H1 (cell line): ENCODE results near the gene TUBB1. TPM values are rescaled to one million over a fixed set of nuclear protein-coding genes. Genes with fewer than 3 reads are reported as not detected.

Experiments used
- CTCF ChIA-PET: fragments of 300-600 bp; sonication (Branson Sonifier 250); formaldehyde crosslinking; loops from one replicate; lab custom pipeline; 2021; ENCODE audit not compliant: partially characterized antibody; lab: Charles Lee
- POLR2A ChIA-PET: fragments of 300-600 bp; sonication (Branson Sonifier 250); formaldehyde crosslinking; loops from one replicate; lab custom pipeline; 2021; ENCODE audit warnings: inconsistent platforms; ENCODE audit not compliant: partially characterized antibody; lab: Charles Lee
- DNase-seq, 2 experiments: peaks; one replicate each; pipeline versions ENCODE4 v3.0.0 to v3.0.0-alpha.2; 2010 to 2022; ENCODE audit warnings: low spot score in 2 of 2, low read depth in 1 of 2, mixed read lengths in 1 of 2
- FAIRE-seq: peaks from 2 replicates; lab custom pipeline; 2011; peaks lifted over from hg19 to GRCh38; lab: Jason Lieb, UNC
- H2AFZ ChIP-seq: 2 replicates; pipeline ENCODE4 v1.8.1; 2012; ENCODE audit warnings: low read length, inconsistent platforms
- H2AK5ac ChIP-seq: 2 replicates; pipeline ENCODE4 v1.6.1; 2013; ENCODE audit warnings: low read depth, low read length
- H2BK120ac ChIP-seq: replicated peaks from 2 replicates; pipeline ENCODE3; 2013; ENCODE audit warnings: low read depth, low read length, inconsistent platforms
- H2BK12ac ChIP-seq: 2 replicates; pipeline ENCODE4 v1.6.1; 2013; ENCODE audit warnings: low read depth, low read length
- H2BK15ac ChIP-seq: 2 replicates; pipeline ENCODE4 v1.6.1; 2013; ENCODE audit warnings: low read length
- H2BK20ac ChIP-seq: 2 replicates; pipeline ENCODE4 v1.6.1; 2013; ENCODE audit warnings: low read length
- H2BK5ac ChIP-seq: 2 replicates; pipeline ENCODE4 v1.6.1; 2013; ENCODE audit warnings: low read depth, low read length
- H3K14ac ChIP-seq: 2 replicates; pipeline ENCODE4 v1.6.1; 2013; ENCODE audit warnings: inconsistent platforms; ENCODE audit not compliant: insufficient read length
- H3K18ac ChIP-seq: 2 replicates; pipeline ENCODE4 v1.6.1; 2013; ENCODE audit warnings: low read length; ENCODE audit errors: extremely low read depth
- H3K23ac ChIP-seq: 2 replicates; pipeline ENCODE4 v1.6.1; 2013; ENCODE audit warnings: inconsistent platforms; ENCODE audit not compliant: insufficient read length
- H3K23me2 ChIP-seq: 2 replicates; pipeline ENCODE4 v1.6.1; 2013; ENCODE audit warnings: low read depth, low read length
- H3K27ac ChIP-seq: 2 replicates; pipeline ENCODE4 v1.6.1; 2011; ENCODE audit warnings: low read depth, low read length, inconsistent platforms
- H3K27me3 ChIP-seq, 4 experiments: replicated peaks in 1 of 4; 1 replicate in 1 of 4; 2 replicates in 3 of 4; pipeline versions ENCODE4 v1.6.1 to v1.8.1; 2011 to 2013; ENCODE audit warnings: low read length in 3 of 4, mild to moderate bottlenecking in 3 of 4, inconsistent platforms in 2 of 4, mixed read lengths in 2 of 4, moderate library complexity in 1 of 4; ENCODE audit not compliant: control insufficient read depth in 3 of 4, insufficient read depth in 3 of 4; ENCODE audit errors: extremely low read depth in 1 of 4
- H3K36me3 ChIP-seq, 4 experiments: 2 replicates each; pipeline versions ENCODE4 v1.6.1 to v1.8.1; 2011 to 2013; ENCODE audit warnings: mild to moderate bottlenecking in 4 of 4, low read length in 3 of 4, moderate library complexity in 2 of 4, control low read depth in 1 of 4, inconsistent platforms in 1 of 4; ENCODE audit not compliant: insufficient read depth in 4 of 4, control insufficient read depth in 2 of 4
- H3K4ac ChIP-seq: replicated peaks from 2 replicates; pipeline ENCODE3; 2013; ENCODE audit warnings: low read length, low read depth, mixed read lengths, inconsistent platforms; ENCODE audit not compliant: insufficient read length
- H3K4me1 ChIP-seq, 4 experiments: replicated peaks in 1 of 4; 1 replicate in 1 of 4; 2 replicates in 3 of 4; pipeline versions ENCODE4 v1.6.1 to v1.8.1; 2011 to 2013; ENCODE audit warnings: low read length in 3 of 4, inconsistent platforms in 2 of 4, mixed read lengths in 1 of 4; ENCODE audit not compliant: insufficient read depth in 4 of 4, control insufficient read depth in 3 of 4
- H3K4me2 ChIP-seq, 2 experiments: 2 replicates each; pipeline versions ENCODE4 v1.6.1 to v1.8.1; 2011 to 2013; ENCODE audit warnings: low read depth in 2 of 2, low read length in 2 of 2, control low read depth in 1 of 2, inconsistent platforms in 1 of 2, mild to moderate bottlenecking in 1 of 2; ENCODE audit not compliant: insufficient read depth in 1 of 2
- H3K4me3 ChIP-seq, 4 experiments: fragments of 200-600, 300-600 bp in 1 of 4; sonication (generic), shearing (Covaris generic), sonication (Bioruptor Twin) in 1 of 4; 2 replicates each; pipeline versions ENCODE4 v1.5.1 to v1.8.1; 2011 to 2016; ENCODE audit warnings: low read length in 4 of 4, low read depth in 3 of 4, control low read depth in 2 of 4, inconsistent platforms in 2 of 4, mild to moderate bottlenecking in 2 of 4, mixed read lengths in 1 of 4, moderate library complexity in 1 of 4; ENCODE audit not compliant: insufficient read depth in 2 of 4; ENCODE audit errors: extremely low read depth in 1 of 4
- H3K56ac ChIP-seq: replicated peaks from 2 replicates; pipeline ENCODE3; 2013; ENCODE audit warnings: low read depth, mild to moderate bottlenecking, mixed read lengths, low read length, inconsistent platforms; ENCODE audit not compliant: insufficient read length
- H3K79me1 ChIP-seq: 2 replicates; pipeline ENCODE4 v1.6.1; 2013; ENCODE audit warnings: low read depth, low read length, control low read depth
- H3K79me2 ChIP-seq, 2 experiments: 2 replicates each; pipeline versions ENCODE4 v1.6.1 to v1.8.1; 2012 to 2013; ENCODE audit warnings: low read length in 2 of 2, mild to moderate bottlenecking in 2 of 2, inconsistent platforms in 1 of 2; ENCODE audit not compliant: insufficient read depth in 2 of 2, control insufficient read depth in 1 of 2
- H3K9ac ChIP-seq, 4 experiments: replicated peaks in 1 of 4; 1 replicate in 1 of 4; 2 replicates in 3 of 4; pipeline versions ENCODE4 v1.6.1 to v1.8.1; 2011 to 2013; ENCODE audit warnings: low read depth in 3 of 4, low read length in 3 of 4, control low read depth in 2 of 4, mild to moderate bottlenecking in 2 of 4, moderate library complexity in 2 of 4, inconsistent platforms in 1 of 4; ENCODE audit errors: extremely low read depth in 1 of 4
- H3K9me3 ChIP-seq, 2 experiments: 2 replicates each; pipeline versions ENCODE4 v1.6.1 to v1.8.1; 2012 to 2013; ENCODE audit warnings: mild to moderate bottlenecking in 2 of 2, moderate library complexity in 2 of 2, control low read depth in 1 of 2, inconsistent platforms in 1 of 2, low read depth in 1 of 2, low read length in 1 of 2, mixed read lengths in 1 of 2; ENCODE audit not compliant: insufficient read depth in 2 of 2
- H4K20me1 ChIP-seq, 2 experiments: replicated peaks in 1 of 2; 2 replicates each; pipeline versions ENCODE3 to v1.8.1; 2011 to 2013; ENCODE audit warnings: inconsistent platforms in 2 of 2, low read length in 2 of 2, mild to moderate bottlenecking in 1 of 2; ENCODE audit not compliant: insufficient read depth in 2 of 2, control insufficient read depth in 1 of 2
- H4K5ac ChIP-seq: 2 replicates; pipeline ENCODE4 v1.6.1; 2013; ENCODE audit warnings: low read length, low read depth, mixed read lengths, inconsistent platforms; ENCODE audit not compliant: insufficient read length
- H4K8ac ChIP-seq: 2 replicates; pipeline ENCODE4 v1.8.0; 2013; ENCODE audit warnings: mild to moderate bottlenecking, moderate library complexity, low read length, inconsistent platforms; ENCODE audit not compliant: insufficient read depth; ENCODE audit errors: extremely low read depth
- H4K91ac ChIP-seq: replicated peaks from 2 replicates; pipeline ENCODE3; 2013; ENCODE audit warnings: low read length, mixed read lengths, inconsistent platforms; ENCODE audit not compliant: insufficient read length
- ASH2L ChIP-seq: fragments of 200-600, 300-600 bp; sonication (generic); IDR thresholded peaks from one replicate; pipeline ENCODE4 v1.7.1; 2017; ENCODE audit warnings: low read length
- BCL11A ChIP-seq, 2 experiments: IDR thresholded peaks; one replicate each; pipeline ENCODE4 v1.6.1; 2011; ENCODE audit warnings: low read depth in 2 of 2, low read length in 2 of 2, mild to moderate bottlenecking in 2 of 2
- BRCA1 ChIP-seq: IDR thresholded peaks from 2 replicates; pipeline ENCODE4 v1.6.1; 2012; ENCODE audit warnings: low read depth, low read length, improper control_type of control experiment
- HDAC6 ChIP-seq: IDR thresholded peaks from one replicate; pipeline ENCODE4 v1.7.1; 2012; ENCODE audit warnings: low read depth, mild to moderate bottlenecking, inconsistent platforms, low read length, moderate library complexity
- KDM5A ChIP-seq: fragments of 200-600 bp; IDR thresholded peaks from 2 replicates; pipeline ENCODE4 v1.7.1; 2012; ENCODE audit warnings: mild to moderate bottlenecking, low read length, inconsistent platforms, mixed read lengths
- SP4 ChIP-seq: IDR thresholded peaks from 2 replicates; pipeline ENCODE4 v1.6.1; 2012; ENCODE audit warnings: low read length, inconsistent platforms
- SUZ12 ChIP-seq: fragments of 200-600 bp; sonication (generic); IDR thresholded peaks from 2 replicates; pipeline ENCODE4 v1.6.1; 2012; ENCODE audit warnings: mild to moderate bottlenecking, inconsistent platforms, low read length, moderate library complexity, mixed read lengths
- TAF1 ChIP-seq: IDR thresholded peaks from 2 replicates; pipeline ENCODE4 v1.6.1; 2011; ENCODE audit warnings: mild to moderate bottlenecking, low read depth, low read length
- WGBS, 2 experiments: shearing (Covaris generic) in 1 of 2; methylation state at CpG; one replicate each; pipeline versions ENCODE4 v1.1.6 to v1.1.7; 2013 to 2015; ENCODE audit warnings: low lambda C conversion rate in 2 of 2, mixed read lengths in 2 of 2, inconsistent platforms in 1 of 2, low coverage in 1 of 2, missing lambda C conversion rate in 1 of 2; ENCODE audit not compliant: insufficient replicate concordance in 2 of 2, insufficient coverage in 1 of 2, insufficient read length in 1 of 2; ENCODE audit errors: extremely low coverage in 1 of 2, missing lambda C conversion rate in 1 of 2; 5-methylcytosine and 5-hydroxymethylcytosine counted together
- polyA plus RNA-seq, 7 experiments: library from polyadenylated mRNA; depleted of rRNA in 3 of 7; stranded (reverse) in 5 of 7; unstranded in 2 of 7; fragments of >200 nt in 5 of 7; fragments of 200-250 nt in 2 of 7; gene quantifications; 1 replicate in 5 of 7; 2 replicates in 1 of 7; 4 replicates in 1 of 7; pipeline versions ENCODE4 v1.2.1 to v1.2.3, GENCODE V29; 2011 to 2013; ENCODE audit warnings: missing spikeins in 2 of 7, mixed read lengths in 2 of 7
- total RNA-seq: library from RNA; stranded (reverse); fragmentation: NEBNext Ultra II Directional; extraction: Animal tissue kit (Norgen Biotek cat#: 25700); gene quantifications from 2 replicates; pipeline ENCODE4 v1.2.1, GENCODE V29; 2021

The TUBB1 gene
- total and polyA plus RNA-seq, 2 of the 8 experiments (the other 6 are each of a cell fraction or from before 2014, with no cell fraction given), result not detected

GRCh38 chr20:59005523-59006166, 13.6 kb upstream of the TUBB1 start:
- DNase-seq (no peak), FAIRE-seq (no peak)
- no peaks in the 10 kb centered on the region for H3K9me3 ChIP-seq
- no peak overlapping the region for H3K4me3 ChIP-seq
- H4K8ac ChIP-seq, result no peak overlapping the region
- H4K91ac ChIP-seq, result no peak overlapping the region
- H3K27me3 ChIP-seq, result peaks cover 0 to 12% (median 5%) of the 10 kb centered on the region in 4 experiments; a peak in 3 of 7 replicates
- H3K4ac ChIP-seq, result no peak overlapping the region
- no peak overlapping the region for H3K56ac ChIP-seq
- 96% methylated on average over 3 of the region's 3 CpGs; no CpG with 5 or more reads in 1 of the 2 experiments for WGBS, 2 experiments
- no peak overlapping the region for H2BK12ac ChIP-seq
- H4K5ac ChIP-seq, result no peak overlapping the region
- H3K36me3 ChIP-seq, result no peaks in the 10 kb centered on the region
- no peak overlapping the region for H3K27ac ChIP-seq
- H4K20me1 ChIP-seq, result peaks cover 0 to 6% of the 10 kb centered on the region in 2 experiments
- ChIA-PET POLR2A (interaction anchor here (0.6 to 1.4 kb wide), 4 partner anchors 13 to 19 kb away, joined by 3 read pairs; no protein-coding TSS in a partner anchor), CTCF (interaction anchor here (0.9 kb wide), 1 partner anchor 8 kb away, joined by 3 read pairs; no protein-coding TSS in a partner anchor)
- H2BK5ac ChIP-seq, result no peak overlapping the region
- H3K23me2 ChIP-seq, result peaks cover 2% of the 10 kb centered on the region; the same call in 1 of the 2 replicates
- H3K4me1 ChIP-seq, result peaks cover 0 to 8% (median 5%) of the 10 kb centered on the region in 4 experiments; a peak in 3 of 7 replicates
- H2BK120ac ChIP-seq, result no peak overlapping the region
- no peak overlapping the region for H3K18ac ChIP-seq
- H3K4me2 ChIP-seq, result peak overlapping the region; percentile 48 to 90; a peak in 1 of 4 replicates
- H2BK15ac ChIP-seq, result 0 out of 2 replicates have a peak overlapping the region, but pooled peaks have one; percentile 29
- H2BK20ac ChIP-seq, result no peak overlapping the region
- H3K9ac ChIP-seq, result no peak overlapping the region
- H3K14ac ChIP-seq, result no peak overlapping the region
- TF ChIP-seq BCL11A (IDR thresholded peaks at IDR 0.05; ENCODE audit: low read depth in 2 of 2, low read length in 2 of 2) (no peak), BRCA1 (no peak), SUZ12 (no peak), TAF1 (no peak), SP4 (no peak), HDAC6 (no peak), KDM5A (no peak), ASH2L (no peak)
- no peak overlapping the region for H3K23ac ChIP-seq
- no peak overlapping the region for H2AFZ ChIP-seq
- H3K79me1 ChIP-seq, result no peaks in the 10 kb centered on the region
- H3K79me2 ChIP-seq, result no peaks in the 10 kb centered on the region
- H2AK5ac ChIP-seq, result peak overlapping the region; percentile 24; the same call in 1 of the 2 replicates
